Measurements from ENCODE around the gene CYP2D6.
A peak's percentile ranks its signal among the peaks of the same experiment; 100 is the strongest.
"Not testable (repeated sequence)": the region's sequence is repeated elsewhere in the genome, so short reads cannot be mapped to it uniquely, and the experiment has no call there.

The CYP2D6 gene

GRCh38 chr22:42127606-42128005, 3.0 kb downstream of the CYP2D6 start:
- H3K4me3 ChIP-seq (ENCODE audit: low read depth, low read length): no peak overlapping the region
- no peaks in the 10 kb centered on the region for H3K36me3 ChIP-seq (ENCODE audit: control insufficient read depth, insufficient read depth, low read length)
- no peak overlapping the region for H3K9ac ChIP-seq (ENCODE audit: low read depth, low read length)
- no peaks in the 10 kb centered on the region for H3K4me1 ChIP-seq (ENCODE audit: control insufficient read depth, insufficient read depth, low read length)
- H3K9me3 ChIP-seq (ENCODE audit: control insufficient read depth, insufficient read depth, low read length): no peaks in the 10 kb centered on the region
- H3K27me3 ChIP-seq (ENCODE audit: control insufficient read depth, insufficient read depth, low read length): no peaks in the 10 kb centered on the region

DNA sequence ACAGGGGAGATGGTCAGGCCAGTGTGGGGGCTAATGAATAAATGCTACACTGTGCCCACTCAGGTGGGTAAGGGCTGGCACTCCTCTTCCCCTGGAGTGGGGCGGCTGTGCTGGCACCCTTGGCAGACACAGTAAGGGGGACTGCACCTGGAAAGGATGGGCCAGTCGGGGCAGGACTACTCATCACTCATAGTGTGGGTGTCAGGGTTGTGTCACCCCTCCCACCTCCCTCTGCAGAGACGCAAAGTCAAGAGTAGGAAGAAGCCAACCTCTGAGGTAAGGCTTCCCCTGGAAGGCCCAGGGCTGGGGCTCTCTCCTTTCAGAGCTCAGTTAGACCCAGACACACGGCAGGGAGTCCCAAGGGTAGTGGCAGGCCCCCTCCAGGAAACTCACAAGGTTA, 7.1 kb downstream of the CYP2D6 start:
- not testable (repeated sequence) for H3K27me3 ChIP-seq (ENCODE audit: control insufficient read depth, insufficient read depth, low read length); H3K4me1 ChIP-seq (ENCODE audit: control insufficient read depth, insufficient read depth, low read length); H3K9ac ChIP-seq (ENCODE audit: low read depth, low read length); H3K4me3 ChIP-seq (ENCODE audit: low read depth, low read length); H3K36me3 ChIP-seq (ENCODE audit: control insufficient read depth, insufficient read depth, low read length); H3K9me3 ChIP-seq (ENCODE audit: control insufficient read depth, insufficient read depth, low read length)

GRCh38 chr22:42120231-42121021, 10.2 kb downstream of the CYP2D6 start:
- H3K9ac ChIP-seq (ENCODE audit: low read depth, low read length); H3K4me1 ChIP-seq (ENCODE audit: control insufficient read depth, insufficient read depth, low read length); H3K27me3 ChIP-seq (ENCODE audit: control insufficient read depth, insufficient read depth, low read length); H3K9me3 ChIP-seq (ENCODE audit: control insufficient read depth, insufficient read depth, low read length); H3K4me3 ChIP-seq (ENCODE audit: low read depth, low read length); H3K36me3 ChIP-seq (ENCODE audit: control insufficient read depth, insufficient read depth, low read length): not testable (repeated sequence)

GRCh38 chr22:42116848-42117424, 13.7 kb downstream of the CYP2D6 start:
- Histone ChIP-seq H3K4me1 (ENCODE audit: control insufficient read depth, insufficient read depth, low read length) (no peaks in the 10 kb centered on the region), H3K36me3 (ENCODE audit: control insufficient read depth, insufficient read depth, low read length) (no peaks in the 10 kb centered on the region), H3K9me3 (ENCODE audit: control insufficient read depth, insufficient read depth, low read length) (peaks cover 6% of the 10 kb centered on the region), H3K4me3 (ENCODE audit: low read depth, low read length) (no peak overlapping the region), H3K9ac (ENCODE audit: low read depth, low read length) (no peak overlapping the region), H3K27me3 (ENCODE audit: control insufficient read depth, insufficient read depth, low read length) (peaks cover 2% of the 10 kb centered on the region)

GRCh38 chr22:42115420-42115830, 15.2 kb downstream of the CYP2D6 start:
- H3K27me3 ChIP-seq (ENCODE audit: control insufficient read depth, insufficient read depth, low read length); H3K36me3 ChIP-seq (ENCODE audit: control insufficient read depth, insufficient read depth, low read length); H3K9me3 ChIP-seq (ENCODE audit: control insufficient read depth, insufficient read depth, low read length); H3K9ac ChIP-seq (ENCODE audit: low read depth, low read length); H3K4me1 ChIP-seq (ENCODE audit: control insufficient read depth, insufficient read depth, low read length); H3K4me3 ChIP-seq (ENCODE audit: low read depth, low read length): not testable (repeated sequence)

DNA sequence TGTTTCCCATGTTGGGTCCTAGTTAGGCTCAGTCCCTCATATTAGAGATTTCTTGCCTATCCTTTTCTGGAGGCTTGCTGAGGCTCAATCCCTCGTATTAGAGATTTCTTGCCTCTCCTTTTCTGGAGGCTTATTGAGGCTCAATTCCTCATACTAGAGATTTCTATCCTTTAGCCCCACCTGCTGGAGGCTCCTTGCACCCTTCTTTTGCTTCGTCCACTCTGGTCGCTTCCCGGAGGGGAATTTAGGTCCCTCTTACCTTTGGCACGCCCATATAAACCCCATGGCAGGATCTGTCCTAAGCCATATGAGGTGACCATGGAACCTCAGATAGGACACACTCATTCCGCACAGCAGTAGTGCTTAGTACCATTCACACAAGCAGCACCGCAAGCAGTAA, 15.9 kb downstream of the CYP2D6 start:
- Histone ChIP-seq H3K9ac (ENCODE audit: low read depth, low read length) (no peak overlapping the region), H3K4me3 (ENCODE audit: low read depth, low read length) (no peak overlapping the region), H3K27me3 (ENCODE audit: control insufficient read depth, insufficient read depth, low read length) (peaks cover 2% of the 10 kb centered on the region), H3K4me1 (ENCODE audit: control insufficient read depth, insufficient read depth, low read length) (no peaks in the 10 kb centered on the region), H3K36me3 (ENCODE audit: control insufficient read depth, insufficient read depth, low read length) (no peaks in the 10 kb centered on the region), H3K9me3 (ENCODE audit: control insufficient read depth, insufficient read depth, low read length) (peaks cover 6% of the 10 kb centered on the region)

DNA sequence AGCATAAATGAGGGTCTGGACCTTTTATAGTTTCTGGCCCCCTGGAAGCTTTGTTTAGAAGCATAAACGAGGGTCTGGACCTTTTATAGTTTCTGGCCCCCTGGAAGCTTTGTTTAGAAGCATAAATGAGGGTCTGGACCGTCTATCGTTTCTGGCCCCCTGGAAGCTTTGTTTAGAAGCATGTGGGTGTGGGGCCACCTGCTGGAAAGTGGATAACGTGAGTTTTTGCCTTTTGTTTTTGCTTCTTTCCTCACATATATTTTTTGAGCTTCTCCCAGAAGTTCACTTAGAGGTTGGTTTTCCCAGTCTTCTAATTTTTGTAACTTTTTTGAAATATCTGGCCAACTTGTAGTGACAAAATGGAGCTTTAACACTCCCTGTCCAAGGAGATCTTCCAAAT, 17.8 kb downstream of the CYP2D6 start:
- H3K4me1 ChIP-seq (ENCODE audit: control insufficient read depth, insufficient read depth, low read length); H3K4me3 ChIP-seq (ENCODE audit: low read depth, low read length); H3K36me3 ChIP-seq (ENCODE audit: control insufficient read depth, insufficient read depth, low read length); H3K27me3 ChIP-seq (ENCODE audit: control insufficient read depth, insufficient read depth, low read length); H3K9me3 ChIP-seq (ENCODE audit: control insufficient read depth, insufficient read depth, low read length); H3K9ac ChIP-seq (ENCODE audit: low read depth, low read length): not testable (repeated sequence)

- H3K9me3 ChIP-seq (ENCODE audit: control insufficient read depth, insufficient read depth, low read length): peaks cover 6% of the 10 kb centered on the region
- peaks cover 5% of the 10 kb centered on the region for H3K27me3 ChIP-seq (ENCODE audit: control insufficient read depth, insufficient read depth, low read length)
- H3K36me3 ChIP-seq (ENCODE audit: control insufficient read depth, insufficient read depth, low read length): no peaks in the 10 kb centered on the region
- H3K9ac ChIP-seq (ENCODE audit: low read depth, low read length): no peak overlapping the region
- H3K4me1 ChIP-seq (ENCODE audit: control insufficient read depth, insufficient read depth, low read length): no peaks in the 10 kb centered on the region
- H3K4me3 ChIP-seq (ENCODE audit: low read depth, low read length): no peak overlapping the region
Measured at GRCh38 chr22:42111798-42112197, 18.8 kb downstream of the CYP2D6 start.

DNA sequence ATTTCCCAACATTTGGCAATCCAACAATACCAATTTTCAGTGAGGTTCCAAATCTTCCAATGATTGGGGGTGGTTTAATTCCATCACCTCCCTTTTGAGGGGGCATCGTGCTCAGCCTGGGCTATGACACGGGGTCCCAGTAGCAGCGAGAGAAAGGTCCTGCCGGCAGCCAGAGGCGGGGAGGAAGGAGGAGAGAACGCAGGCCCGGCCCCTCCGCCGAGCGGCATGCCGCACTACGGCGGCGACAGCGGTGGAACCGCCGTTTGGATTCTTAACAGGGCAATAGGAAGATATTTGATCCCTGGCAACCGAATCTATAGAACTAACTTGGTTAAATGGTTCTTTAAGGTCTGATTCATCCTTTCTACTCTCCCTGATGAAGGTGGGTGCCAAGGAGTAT, 21.8 kb downstream of the CYP2D6 start:
- Histone ChIP-seq H3K9me3 (ENCODE audit: control insufficient read depth, insufficient read depth, low read length) (peaks cover 4% of the 10 kb centered on the region), H3K27me3 (ENCODE audit: control insufficient read depth, insufficient read depth, low read length) (peaks cover 5% of the 10 kb centered on the region), H3K4me1 (ENCODE audit: control insufficient read depth, insufficient read depth, low read length) (no peaks in the 10 kb centered on the region), H3K9ac (ENCODE audit: low read depth, low read length) (no peak overlapping the region), H3K4me3 (ENCODE audit: low read depth, low read length) (no peak overlapping the region), H3K36me3 (ENCODE audit: control insufficient read depth, insufficient read depth, low read length) (no peaks in the 10 kb centered on the region)

DNA sequence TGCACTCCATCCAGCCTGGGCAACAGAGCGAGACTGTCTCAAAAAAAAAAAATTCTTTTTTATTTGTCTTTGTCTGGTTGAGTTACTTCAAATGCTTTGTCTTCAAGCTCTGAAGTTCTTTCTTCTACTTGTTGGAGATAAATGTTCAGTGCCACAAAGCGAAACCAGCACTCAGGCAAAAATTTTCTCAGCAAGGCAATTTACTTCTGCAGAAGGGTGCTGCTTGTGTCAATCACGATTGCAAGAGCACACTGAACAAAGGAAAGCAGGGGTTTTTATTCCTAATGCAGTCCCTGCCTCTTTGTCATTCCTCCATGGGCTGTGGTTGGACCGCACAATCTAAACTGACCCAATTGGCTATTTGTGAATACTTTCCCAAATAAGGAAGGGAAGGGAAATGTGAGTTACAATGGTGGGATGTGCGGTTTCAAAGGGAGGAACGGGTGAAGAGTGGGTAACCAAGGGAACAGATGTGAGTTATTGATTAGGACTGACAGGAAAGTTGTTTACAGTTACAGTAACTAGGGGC, 26.2 kb downstream of the CYP2D6 start:
- H3K27me3 ChIP-seq (ENCODE audit: control insufficient read depth, insufficient read depth, low read length); H3K9me3 ChIP-seq (ENCODE audit: control insufficient read depth, insufficient read depth, low read length); H3K9ac ChIP-seq (ENCODE audit: low read depth, low read length); H3K4me1 ChIP-seq (ENCODE audit: control insufficient read depth, insufficient read depth, low read length); H3K4me3 ChIP-seq (ENCODE audit: low read depth, low read length); H3K36me3 ChIP-seq (ENCODE audit: control insufficient read depth, insufficient read depth, low read length): not testable (repeated sequence)

DNA sequence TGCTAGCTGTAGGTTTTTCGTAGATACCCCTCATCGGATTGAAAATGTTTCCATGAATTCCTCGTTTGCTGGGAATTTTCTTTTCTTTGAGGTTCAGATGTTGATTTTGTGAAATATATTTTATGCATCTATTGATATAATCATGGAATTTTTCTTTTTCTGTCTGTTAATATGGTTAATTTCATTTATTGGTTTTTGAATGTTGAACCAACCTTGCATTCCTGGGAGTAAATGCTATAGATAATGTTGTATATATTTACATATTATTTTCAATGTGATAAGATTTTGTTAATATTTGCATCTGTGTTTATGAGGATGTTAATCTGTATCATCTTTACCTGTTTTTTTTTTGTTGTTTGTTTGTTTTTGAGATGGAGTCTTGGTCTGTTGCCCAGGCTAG, 29.4 kb downstream of the CYP2D6 start:
- no peak overlapping the region for H3K4me3 ChIP-seq (ENCODE audit: low read depth, low read length)
- H3K36me3 ChIP-seq (ENCODE audit: control insufficient read depth, insufficient read depth, low read length): no peaks in the 10 kb centered on the region
- H3K4me1 ChIP-seq (ENCODE audit: control insufficient read depth, insufficient read depth, low read length): no peaks in the 10 kb centered on the region
- H3K9me3 ChIP-seq (ENCODE audit: control insufficient read depth, insufficient read depth, low read length): peaks cover 4% of the 10 kb centered on the region
- no peak overlapping the region for H3K9ac ChIP-seq (ENCODE audit: low read depth, low read length)
- no peaks in the 10 kb centered on the region for H3K27me3 ChIP-seq (ENCODE audit: control insufficient read depth, insufficient read depth, low read length)

GRCh38 chr22:42091455-42091782, 39.2 kb downstream of the CYP2D6 start:
- Histone ChIP-seq H3K9ac (ENCODE audit: low read depth, low read length) (peak overlapping the region; percentile 70), H3K27me3 (ENCODE audit: control insufficient read depth, insufficient read depth, low read length) (peaks cover 3% of the 10 kb centered on the region), H3K4me3 (ENCODE audit: low read depth, low read length) (peak overlapping the region; percentile 98), H3K36me3 (ENCODE audit: control insufficient read depth, insufficient read depth, low read length) (peaks cover 11% of the 10 kb centered on the region), H3K4me1 (ENCODE audit: control insufficient read depth, insufficient read depth, low read length) (peaks cover 3% of the 10 kb centered on the region), H3K9me3 (ENCODE audit: control insufficient read depth, insufficient read depth, low read length) (no peaks in the 10 kb centered on the region)
